ENCODE results near the gene ARMH1.

- TF ChIP-seq CTCF (IDR thresholded peaks at IDR 0.05) (no peak), EP300 (IDR thresholded peaks at IDR 0.05) (no peak)
Observed at GRCh38 chr1:44634606-44635189, 39.8 kb upstream of the ARMH1 start.
